ENCODE data around the gene CCIN. TPM values are rescaled to one million over a fixed set of nuclear protein-coding genes. Genes with fewer than 3 reads are reported as not detected.

The CCIN gene
- total RNA-seq (2022; extraction: Qiagen RNA extraction; ENCODE audit: low read depth), result not detected in 5 replicates

DNA sequence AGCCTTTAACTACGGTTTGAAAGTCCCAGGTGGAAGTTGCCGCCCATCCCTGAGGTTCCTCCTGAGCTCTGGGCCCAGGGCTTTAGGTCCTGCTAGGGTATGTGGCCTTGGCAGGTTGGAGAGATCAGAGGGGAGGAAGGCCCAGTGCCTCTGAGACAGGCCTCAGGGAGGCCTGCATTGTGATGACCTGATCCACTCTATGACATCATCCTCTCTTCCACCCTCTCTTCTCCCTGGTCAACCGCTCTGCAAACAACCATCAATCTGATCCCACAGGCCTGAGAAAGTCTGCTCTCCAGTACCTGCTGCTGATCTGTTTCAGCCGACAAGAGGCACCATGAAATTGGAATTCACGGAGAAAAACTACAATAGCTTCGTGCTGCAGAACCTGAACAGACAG, at the start of gene CCIN:
Gene CCIN (plus strand): TSS at position 223 of the 400 bp plus-strand sequence. CDS start 115 bp downstream, at position 338.

DNA sequence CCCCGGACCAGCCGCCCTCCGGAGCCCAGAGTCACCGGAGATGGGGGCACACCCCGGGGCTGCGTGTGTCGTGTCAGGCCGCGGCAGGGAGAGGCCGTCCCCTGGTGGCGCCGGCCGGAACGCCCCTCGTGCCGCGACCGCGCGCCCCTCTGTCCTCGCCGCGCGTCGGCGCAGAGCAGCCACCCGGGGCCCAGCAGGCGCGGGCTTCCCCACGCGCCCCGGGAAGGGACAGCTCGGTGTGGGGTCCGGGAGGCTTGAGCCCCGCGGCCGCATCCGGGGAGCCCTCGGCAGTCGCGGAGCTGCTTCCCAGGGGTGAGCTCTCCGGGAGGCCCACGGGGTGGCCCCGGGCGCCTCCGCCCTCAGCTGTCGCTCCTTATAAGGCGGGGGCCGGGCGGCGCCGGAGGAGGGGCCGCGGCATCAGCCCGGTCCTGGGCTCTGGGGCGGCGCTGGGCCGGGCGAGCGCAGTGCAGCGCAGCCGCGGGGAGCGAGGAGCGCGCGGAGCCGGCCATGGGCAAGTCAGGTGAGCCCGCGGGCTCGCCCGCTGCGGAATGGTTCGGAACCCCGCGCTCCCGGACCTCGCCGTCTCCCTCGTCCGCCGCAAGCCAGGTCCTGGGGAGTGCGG, 32.8 kb upstream of the CCIN start, which contains the start of gene GLIPR2:
Gene GLIPR2 (plus strand): TSS at position 462 of the 622 bp plus-strand sequence. CDS start 46 bp downstream, at position 508.

DNA sequence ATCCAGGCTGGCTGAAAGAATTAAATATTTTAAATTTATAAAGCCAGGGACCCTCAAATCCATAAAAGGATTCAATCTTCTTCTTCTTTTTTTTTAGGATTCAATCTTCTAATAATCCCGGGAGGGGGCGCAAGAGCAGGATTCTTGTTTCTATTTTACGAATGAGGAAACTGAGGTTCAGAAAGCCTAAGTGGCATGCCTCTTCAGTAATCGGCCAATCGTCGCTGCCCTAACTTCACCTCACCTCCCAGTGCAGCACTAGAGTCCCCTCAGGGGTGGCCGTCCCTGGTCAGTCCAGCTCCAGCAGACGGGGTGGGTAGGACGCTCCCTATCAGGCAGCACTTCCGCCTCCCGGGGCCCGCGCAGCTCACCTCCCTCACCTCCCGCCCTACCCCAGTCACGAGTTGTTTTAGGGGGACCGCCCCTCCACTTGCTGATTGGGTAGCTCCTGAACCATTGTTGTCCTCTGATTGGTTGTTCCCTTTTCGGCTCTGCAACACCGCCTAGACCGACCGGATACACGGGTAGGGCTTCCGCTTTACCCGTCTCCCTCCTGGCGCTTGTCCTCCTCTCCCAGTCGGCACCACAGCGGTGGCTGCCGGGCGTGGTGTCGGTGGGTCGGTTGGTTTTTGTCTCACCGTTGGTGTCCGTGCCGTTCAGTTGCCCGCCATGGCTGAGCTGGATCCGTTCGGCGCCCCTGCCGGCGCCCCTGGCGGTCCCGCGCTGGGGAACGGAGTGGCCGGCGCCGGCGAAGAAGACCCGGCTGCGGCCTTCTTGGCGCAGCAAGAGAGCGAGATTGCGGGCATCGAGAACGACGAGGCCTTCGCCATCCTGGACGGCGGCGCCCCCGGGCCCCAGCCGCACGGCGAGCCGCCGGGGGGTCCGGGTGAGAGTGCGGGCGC, 21.5 kb downstream of the CCIN start, which contains the start of gene CLTA:
Gene CLTA (plus strand): TSS at position 534 of the 902 bp plus-strand sequence. CDS start 136 bp downstream, at position 670.

Other genes starting within 250 kb of the CCIN start
- not detected in 5 replicates for gene OR2S2, start 211.2 kb upstream of the CCIN start, total RNA-seq (2022; extraction: Qiagen RNA extraction; ENCODE audit: low read depth)
- gene RECK, start 132.5 kb upstream of the CCIN start, total RNA-seq (2022; extraction: Qiagen RNA extraction; ENCODE audit: low read depth), result 6.3 to 7.3 TPM (median 6.5 TPM) in 5 replicates
- 7.7 to 11.1 TPM (median 9.4 TPM) in 5 replicates for gene GLIPR2, start 32.7 kb upstream of the CCIN start, total RNA-seq (2022; extraction: Qiagen RNA extraction; ENCODE audit: low read depth)
- 331 to 436 TPM (median 383 TPM) in 5 replicates for gene CLTA, start 21.5 kb downstream of the CCIN start, total RNA-seq (2022; extraction: Qiagen RNA extraction; ENCODE audit: low read depth)
- gene GNE, start 89.1 kb downstream of the CCIN start, total RNA-seq (2022; extraction: Qiagen RNA extraction; ENCODE audit: low read depth), result 11.6 to 17.3 TPM (median 16.6 TPM) in 5 replicates
- gene RNF38, start 230.9 kb downstream of the CCIN start, total RNA-seq (2022; extraction: Qiagen RNA extraction; ENCODE audit: low read depth), result 7.2 to 10.0 TPM (median 8.8 TPM) in 5 replicates

All from A549 treated with GW870086 at 1 μM for 4 hours (cell line).